ENCODE data around the gene TXNDC9.
"Not testable (repeated sequence)": the region's sequence is repeated elsewhere in the genome, so short reads cannot be mapped to it uniquely, and the experiment has no call there.

Gene TXNDC9

DNA sequence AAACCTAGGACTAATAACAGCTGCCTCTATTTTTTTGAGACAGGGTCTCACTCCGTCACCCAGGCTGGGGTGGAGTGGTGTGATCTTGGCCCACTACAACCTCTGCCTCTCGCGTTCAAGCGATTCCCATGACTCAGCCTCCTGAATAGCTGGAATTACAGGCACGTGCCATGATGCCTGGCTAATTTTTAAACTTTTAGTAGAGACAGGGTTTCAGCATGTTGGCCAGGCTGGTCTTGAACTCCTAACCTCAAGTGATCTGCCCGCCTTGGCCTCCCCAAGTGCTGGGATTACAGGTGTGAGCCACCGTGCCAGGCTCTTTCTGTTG, 18.3 kb downstream of the TXNDC9 start:
- not testable (repeated sequence) for DNase-seq

DNA sequence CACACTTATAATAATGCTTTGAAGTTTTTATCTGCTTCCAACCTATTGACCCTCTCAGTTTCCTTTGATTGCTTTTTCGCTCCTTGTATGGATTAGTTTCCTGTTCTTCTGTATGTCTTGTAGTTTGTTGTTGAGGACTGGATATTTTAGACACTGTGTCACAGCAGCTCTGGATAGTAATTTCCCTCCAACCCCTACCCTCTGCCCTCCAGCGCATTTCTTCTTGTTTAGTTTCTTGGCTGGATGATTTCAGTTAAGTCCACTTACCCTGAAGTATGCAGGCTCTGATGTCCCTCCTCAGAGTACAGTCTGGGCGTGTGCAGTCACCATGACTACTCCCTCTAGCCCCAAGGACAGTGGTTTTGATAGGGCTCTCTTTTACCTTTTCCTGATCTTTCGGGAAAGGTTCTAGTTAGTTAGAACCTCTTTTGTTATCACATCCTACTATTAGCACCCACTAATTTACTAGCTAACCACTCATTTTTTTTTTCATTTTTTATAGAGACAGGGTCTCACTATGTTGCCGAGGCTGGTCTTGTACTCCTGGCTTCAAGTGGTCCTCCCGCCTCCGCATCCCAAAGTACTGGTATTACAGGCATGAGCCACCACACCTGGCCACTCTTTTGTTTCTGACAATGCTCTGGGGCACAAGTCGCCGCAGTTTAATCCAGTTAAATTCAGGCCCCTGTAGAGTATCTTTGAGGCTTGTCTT, 18.8 kb downstream of the TXNDC9 start:
- DNase-seq, result no peak

DNA sequence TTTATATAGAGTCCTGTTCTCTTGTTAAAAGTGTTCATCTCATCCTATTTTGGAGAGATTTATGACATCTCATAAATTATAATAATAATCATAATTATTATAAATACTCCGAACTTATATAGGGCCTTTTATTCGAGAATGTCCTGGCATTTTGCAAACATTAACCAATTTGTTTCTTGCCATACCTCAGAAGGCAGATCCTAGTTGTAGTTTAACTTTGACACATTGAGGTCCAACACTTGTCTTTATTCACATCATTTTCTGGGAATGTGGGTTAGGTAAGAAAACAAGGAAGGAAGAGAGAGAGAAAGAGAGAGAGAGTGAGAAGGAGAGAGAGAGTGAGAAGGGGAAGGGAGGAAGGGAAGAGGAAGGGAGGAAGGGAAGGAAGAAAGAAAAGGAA, 35.0 kb downstream of the TXNDC9 start, which contains the start of gene LYG1:
Gene LYG1, minus strand, starts transcription at position 101 of the 400 bp plus-strand sequence. CDS start 5,527 bp downstream, outside the sequence.
- DNase-seq, result not testable (repeated sequence)

DNA sequence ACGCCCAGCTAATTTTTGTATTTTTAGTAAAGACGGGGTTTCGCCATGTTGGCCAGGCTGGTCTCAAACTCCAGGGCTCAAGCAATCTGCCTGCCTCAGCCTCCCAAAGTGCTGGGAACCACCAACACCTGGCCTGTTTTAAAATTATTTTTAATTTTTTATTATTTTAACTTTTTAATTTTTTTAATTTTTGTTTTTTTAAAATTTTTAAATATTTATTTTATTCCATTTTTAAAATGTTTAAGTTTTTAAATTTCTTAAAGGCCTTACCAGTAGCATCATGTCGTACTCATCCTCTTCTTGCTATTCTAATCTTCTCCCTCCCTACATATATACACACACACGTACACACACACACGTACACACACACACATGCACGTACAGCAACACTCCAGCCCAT, 36.6 kb downstream of the TXNDC9 start:
- DNase-seq, result no peak

DNA sequence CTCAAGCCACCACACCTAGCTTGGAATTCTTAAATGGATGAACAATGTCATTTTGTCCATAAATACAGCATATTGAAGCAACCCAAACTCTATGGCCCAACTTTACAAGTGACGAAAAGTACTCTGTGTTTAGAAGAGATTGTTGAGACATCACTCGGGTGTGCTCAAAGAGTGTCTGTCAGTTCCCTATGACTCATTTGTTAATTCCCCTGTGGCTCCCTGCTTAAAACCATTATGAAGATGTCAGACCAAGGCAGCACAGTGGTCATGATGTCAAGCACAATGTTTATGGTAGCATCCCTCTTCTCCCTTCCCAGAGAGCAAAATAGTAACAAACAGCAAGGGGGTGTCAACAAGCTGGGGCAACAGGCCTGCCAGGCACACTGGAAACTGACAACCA, 38.1 kb downstream of the TXNDC9 start:
- no peak for DNase-seq

DNA sequence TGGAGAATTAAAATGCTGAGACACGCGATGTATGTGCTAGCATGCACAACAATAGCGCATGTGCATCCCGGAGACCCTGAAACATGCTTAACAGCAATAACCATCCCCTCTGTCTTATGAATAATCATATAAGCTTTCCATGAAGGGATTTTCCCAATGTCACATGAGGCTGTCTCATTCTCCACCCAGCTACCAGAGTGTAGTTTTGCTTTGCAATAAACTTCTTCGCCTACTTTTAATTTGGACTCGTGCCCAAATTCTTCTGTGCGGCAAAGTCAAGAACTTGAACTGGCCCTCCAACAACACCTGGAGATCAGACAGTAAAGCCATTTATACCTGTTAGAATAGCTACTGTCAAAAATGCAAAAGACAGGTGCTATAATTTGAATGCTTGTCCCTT, 50.6 kb downstream of the TXNDC9 start:
- DNase-seq, result no peak

DNA sequence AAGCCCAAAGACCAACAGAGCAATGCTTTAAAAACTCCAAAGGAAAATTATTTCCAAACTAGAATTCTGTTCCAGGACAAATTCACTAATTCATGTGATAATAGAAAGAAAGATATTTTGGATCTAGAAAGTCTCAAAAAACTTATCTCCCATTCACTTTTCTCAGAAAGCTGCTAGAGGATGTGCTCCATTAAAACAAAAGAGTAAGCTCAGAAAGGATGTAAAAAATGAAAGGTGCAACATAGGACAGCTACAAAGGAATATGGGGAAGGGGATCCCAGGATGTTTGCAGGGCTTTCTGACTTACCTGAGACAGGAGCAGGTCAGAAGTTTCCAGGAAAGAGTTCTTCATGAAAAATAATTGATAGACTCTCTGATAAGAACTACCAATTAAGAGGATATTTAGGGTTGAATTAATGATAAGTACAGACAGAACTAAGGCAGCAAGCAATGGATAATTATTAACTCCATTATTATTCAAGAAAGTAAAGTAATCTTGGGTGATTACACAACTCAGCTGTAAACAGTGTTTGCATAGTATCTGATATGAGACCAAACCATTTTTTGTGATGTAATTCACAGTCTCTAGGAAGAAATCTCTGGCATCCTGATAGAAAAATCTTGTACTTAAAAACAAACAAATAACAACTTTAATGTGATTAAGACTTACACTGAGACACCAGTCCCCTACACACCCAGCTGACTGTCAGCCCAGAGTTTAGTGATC, 56.0 kb downstream of the TXNDC9 start:
- DNase-seq, result no peak

DNA sequence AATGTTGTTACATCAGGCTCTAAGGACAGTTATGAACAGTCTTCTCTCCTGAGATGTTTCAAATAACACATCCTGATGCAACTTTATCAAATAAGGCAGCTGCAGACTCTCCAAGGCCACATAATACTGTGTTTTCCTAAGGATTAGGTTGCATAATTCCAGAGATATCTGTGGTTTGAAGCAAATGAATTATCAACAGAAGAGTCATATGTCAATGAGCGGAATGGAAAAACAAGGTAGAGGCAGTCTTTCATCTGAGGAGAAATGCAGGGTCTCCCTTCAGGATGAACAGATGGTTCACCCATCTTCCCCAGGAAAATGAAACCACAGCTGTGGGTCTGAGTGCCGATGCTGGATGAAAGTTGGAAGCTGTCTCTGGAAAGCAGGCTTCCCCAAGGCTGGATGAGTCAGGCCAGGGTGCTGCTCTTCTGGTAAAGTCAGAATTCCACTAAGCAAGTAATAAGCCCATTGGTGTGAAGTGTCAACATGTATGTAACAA, 57.3 kb downstream of the TXNDC9 start:
- DNase-seq, result no peak

DNA sequence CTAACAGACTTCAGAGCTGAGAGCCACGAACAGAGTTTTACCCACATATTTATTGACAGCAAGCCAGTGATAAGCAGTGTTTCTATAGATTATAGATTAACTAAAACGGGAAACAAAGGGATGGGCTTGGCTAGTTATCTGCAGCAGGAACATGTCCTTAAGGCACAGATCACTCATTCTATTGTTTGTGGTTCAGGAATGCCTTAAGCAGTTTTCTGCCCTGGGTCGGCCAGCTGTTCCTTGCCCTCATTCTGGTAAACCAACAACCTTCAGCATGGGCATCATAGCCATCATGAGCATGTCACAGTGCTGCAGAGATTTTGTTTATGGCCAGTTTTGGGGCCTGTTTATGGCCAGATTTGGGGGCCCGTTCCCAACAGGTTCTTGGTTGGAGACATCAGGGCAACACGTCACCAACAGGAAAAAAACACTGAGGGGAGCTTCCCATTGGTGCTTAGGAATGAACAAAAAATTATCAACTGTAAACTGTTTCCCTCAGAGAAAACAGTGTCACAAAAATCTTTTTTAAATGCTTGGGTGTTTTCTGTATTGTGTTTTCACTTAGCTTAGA, 57.9 kb downstream of the TXNDC9 start:
- DNase-seq, result not testable (repeated sequence)

DNA sequence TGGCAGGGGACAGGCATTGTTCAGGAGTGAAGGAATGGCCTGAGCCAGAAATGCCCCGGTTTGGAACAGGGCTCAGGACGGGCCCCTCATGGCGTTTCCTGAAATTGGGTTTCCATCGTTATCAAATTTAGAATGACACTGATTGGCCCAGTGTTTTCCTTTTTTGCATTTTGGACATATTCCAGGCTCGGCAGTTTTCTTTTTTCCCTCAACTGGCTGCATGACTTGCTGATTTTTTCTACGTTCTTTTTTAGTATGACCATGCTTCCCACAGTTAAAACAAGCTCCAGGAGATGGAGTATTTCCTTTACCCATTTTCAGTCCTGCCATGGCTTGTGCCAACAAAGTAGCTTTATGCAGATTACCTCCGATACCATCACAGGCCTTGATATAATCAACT, 60.3 kb downstream of the TXNDC9 start:
- no peak for DNase-seq

Data from NCI-H1417 treated with DMSO at 0.1 percent for 48 hours (cell line).